PFSK-1 (cell line): Measurements from ENCODE around the gene TMEM185A.

Source experiments
- POLR2AphosphoS5 ChIP-seq: IDR thresholded peaks from 2 replicates; pipeline ENCODE4 v1.6.1; 2012; ENCODE audit warnings: low read depth, mild to moderate bottlenecking, control low read depth, low read length, moderate library complexity
- REST ChIP-seq, 2 experiments: IDR thresholded peaks; 2 replicates each; pipeline versions ENCODE4 v1.6.1 to v1.8.0; 2011 to 2012; ENCODE audit warnings: low read depth in 2 of 2, low read length in 2 of 2, control low read depth in 1 of 2, inconsistent platforms in 1 of 2, mild to moderate bottlenecking in 1 of 2, moderate library complexity in 1 of 2; ENCODE audit not compliant: insufficient read depth in 1 of 2
- SIN3A ChIP-seq: IDR thresholded peaks from 2 replicates; pipeline ENCODE4 v1.6.1; 2012; ENCODE audit warnings: mild to moderate bottlenecking, low read length, moderate library complexity, borderline replicate concordance; ENCODE audit not compliant: insufficient read depth
- TAF1 ChIP-seq: IDR thresholded peaks from 2 replicates; pipeline ENCODE4 v1.6.1; 2012; ENCODE audit warnings: low read length, control low read depth, borderline replicate concordance; ENCODE audit not compliant: insufficient read depth

GRCh38 chrX:149638860-149639259, 7.3 kb upstream of the TMEM185A start:
- TF ChIP-seq POLR2AphosphoS5: no peak
- no peak for TF ChIP-seq REST (IDR thresholded peaks at IDR 0.05; ENCODE audit: insufficient read depth in 1 of 2, low read depth in 2 of 2, low read length in 2 of 2)
- no peak for TF ChIP-seq TAF1
- no peak for TF ChIP-seq SIN3A
